Stimulated activated CD4-positive, alpha-beta T cell treated with anti-CD3 and anti-CD28 coated beads, Interleukin-1b, Interleukin-23, amount 100 ng/mL, for 4 hours (primary cell): Measurements from ENCODE around the gene MBOAT7.

Experiments
- DNase-seq, 2 donors: peaks; one replicate each; pipeline ENCODE4 v3.0.0-alpha.2; 2020; ENCODE audit warnings: low read depth in 2 of 2

Gene MBOAT7

GRCh38 chr19:54164369-54165068 lies 24.9 kb downstream of the MBOAT7 start:
- peak in 1 of 2 donors; percentile 37 for DNase-seq

- no peak for DNase-seq
Measured at GRCh38 chr19:54162884-54163283, 26.5 kb downstream of the MBOAT7 start.

GRCh38 chr19:54162241-54162805 lies 27.1 kb downstream of the MBOAT7 start:
- DNase-seq = peak; percentile 74 to 77

- DNase-seq = no peak
Measured at GRCh38 chr19:54160854-54161253, 28.5 kb downstream of the MBOAT7 start.

GRCh38 chr19:54160182-54160811 lies 29.1 kb downstream of the MBOAT7 start:
- DNase-seq = no peak

- peak; percentile 85 to 96 for DNase-seq
Measured at GRCh38 chr19:54159352-54160181, 29.8 kb downstream of the MBOAT7 start, which contains the start of gene LENG1. LENG1 (minus strand) TSS chr19:54159721; CDS start chr19:54159695, 26 bp downstream.

GRCh38 chr19:54158812-54159351 lies 30.5 kb downstream of the MBOAT7 start:
- DNase-seq = no peak

GRCh38 chr19:54156953-54157352 lies 32.4 kb downstream of the MBOAT7 start:
- DNase-seq = no peak

- DNase-seq = no peak
Measured at GRCh38 chr19:54156490-54156889, 32.9 kb downstream of the MBOAT7 start.

GRCh38 chr19:54155694-54156093 lies 33.7 kb downstream of the MBOAT7 start:
- no peak for DNase-seq

- no peak for DNase-seq
Measured at GRCh38 chr19:54154603-54155345, 34.6 kb downstream of the MBOAT7 start.

GRCh38 chr19:54153731-54154326 lies 35.6 kb downstream of the MBOAT7 start:
- no peak for DNase-seq

- no peak for DNase-seq
Measured at GRCh38 chr19:54152878-54153524, 36.4 kb downstream of the MBOAT7 start.

GRCh38 chr19:54152267-54152666 lies 37.1 kb downstream of the MBOAT7 start:
- DNase-seq = no peak

GRCh38 chr19:54151362-54152035 lies 37.9 kb downstream of the MBOAT7 start:
- DNase-seq = no peak

- no peak for DNase-seq
Measured at GRCh38 chr19:54149021-54149812, 40.2 kb downstream of the MBOAT7 start.

GRCh38 chr19:54148158-54148557 lies 41.2 kb downstream of the MBOAT7 start:
- DNase-seq = no peak

GRCh38 chr19:54147676-54148075 lies 41.7 kb downstream of the MBOAT7 start:
- no peak for DNase-seq
